ENCODE data around the gene DCC.

- TF ChIP-seq, protein P1, sequence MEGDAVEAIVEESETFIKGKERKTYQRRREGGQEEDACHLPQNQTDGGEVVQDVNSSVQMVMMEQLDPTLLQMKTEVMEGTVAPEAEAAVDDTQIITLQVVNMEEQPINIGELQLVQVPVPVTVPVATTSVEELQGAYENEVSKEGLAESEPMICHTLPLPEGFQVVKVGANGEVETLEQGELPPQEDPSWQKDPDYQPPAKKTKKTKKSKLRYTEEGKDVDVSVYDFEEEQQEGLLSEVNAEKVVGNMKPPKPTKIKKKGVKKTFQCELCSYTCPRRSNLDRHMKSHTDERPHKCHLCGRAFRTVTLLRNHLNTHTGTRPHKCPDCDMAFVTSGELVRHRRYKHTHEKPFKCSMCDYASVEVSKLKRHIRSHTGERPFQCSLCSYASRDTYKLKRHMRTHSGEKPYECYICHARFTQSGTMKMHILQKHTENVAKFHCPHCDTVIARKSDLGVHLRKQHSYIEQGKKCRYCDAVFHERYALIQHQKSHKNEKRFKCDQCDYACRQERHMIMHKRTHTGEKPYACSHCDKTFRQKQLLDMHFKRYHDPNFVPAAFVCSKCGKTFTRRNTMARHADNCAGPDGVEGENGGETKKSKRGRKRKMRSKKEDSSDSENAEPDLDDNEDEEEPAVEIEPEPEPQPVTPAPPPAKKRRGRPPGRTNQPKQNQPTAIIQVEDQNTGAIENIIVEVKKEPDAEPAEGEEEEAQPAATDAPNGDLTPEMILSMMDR (IDR thresholded peaks at IDR 0.05; ENCODE audit: low read depth, low read length, poor library complexity, severe bottlenecking): no peak
- TF ChIP-seq EZH2phosphoT487 (IDR thresholded peaks at IDR 0.05; ENCODE audit: borderline replicate concordance, low read length): no peak
These were observed 191.8 kb downstream of the DCC start for GRCh38 chr18:52531836-52532235.
